HG02870 (cell line): ENCODE measurements around the gene DNAJA1.
"Not testable (repeated sequence)": the region's sequence is repeated elsewhere in the genome, so short reads cannot be mapped to it uniquely, and the experiment has no call there.

Source experiments
- ATAC-seq: cut with Tn5 transposase; IDR thresholded peaks from one replicate; pipeline ENCODE4 v1.9.1; 2021; ENCODE audit warnings: mild to moderate bottlenecking, moderate library complexity; ENCODE audit not compliant: unreplicated experiment

The DNAJA1 gene

DNA sequence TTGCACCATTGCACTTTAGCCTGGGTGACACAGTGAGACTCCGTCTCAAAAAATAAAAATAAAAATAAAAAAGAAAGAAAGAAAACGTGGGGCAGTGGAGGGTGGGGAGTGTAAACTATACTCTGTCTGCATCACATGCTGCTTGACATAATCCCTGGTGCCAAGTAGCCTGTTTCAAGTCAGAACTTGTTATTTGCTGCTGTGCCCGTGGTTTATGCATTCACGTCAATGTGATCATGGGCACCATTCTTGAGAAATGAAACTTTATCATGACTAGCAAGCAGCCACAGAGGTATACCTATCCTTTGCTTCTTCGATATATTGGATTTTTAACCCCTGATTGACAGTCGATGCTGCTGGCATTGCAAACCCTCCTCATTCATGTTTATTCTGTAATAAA, 55.5 kb downstream of the DNAJA1 start:
- no peak for ATAC-seq

DNA sequence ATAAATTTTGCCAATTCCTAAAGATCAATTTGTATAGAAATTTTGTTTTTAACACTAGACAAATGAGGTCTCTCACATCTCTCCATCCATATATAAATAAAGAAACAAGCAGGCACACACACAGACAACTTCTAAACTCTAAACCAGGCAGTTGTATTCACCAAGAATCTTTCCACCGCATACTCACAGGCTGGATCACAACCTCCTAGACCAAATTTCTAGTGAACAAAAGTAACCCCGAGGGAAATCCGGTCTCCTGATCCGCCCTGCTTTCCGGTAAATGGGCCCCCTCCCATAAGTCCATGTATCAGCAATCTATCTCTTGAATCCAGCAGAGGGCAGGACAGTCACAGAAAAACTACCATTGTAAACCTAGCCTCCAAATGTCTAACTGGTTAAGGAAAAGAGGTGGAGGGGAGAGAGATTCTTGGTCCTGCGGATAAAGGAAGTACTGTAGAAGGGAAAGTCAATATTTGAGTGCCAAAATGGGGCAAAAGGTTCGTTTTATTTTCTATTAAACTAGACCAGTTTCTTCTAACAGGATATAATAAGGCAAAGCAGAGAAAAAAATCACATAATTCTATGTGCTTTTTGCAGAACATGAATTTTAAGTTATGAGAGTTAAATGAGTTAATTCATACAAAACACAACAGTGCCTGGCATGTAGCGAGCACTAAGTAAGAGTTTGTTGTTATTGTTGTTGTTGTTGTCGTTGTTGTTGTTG, 56.2 kb downstream of the DNAJA1 start:
- no peak for ATAC-seq

DNA sequence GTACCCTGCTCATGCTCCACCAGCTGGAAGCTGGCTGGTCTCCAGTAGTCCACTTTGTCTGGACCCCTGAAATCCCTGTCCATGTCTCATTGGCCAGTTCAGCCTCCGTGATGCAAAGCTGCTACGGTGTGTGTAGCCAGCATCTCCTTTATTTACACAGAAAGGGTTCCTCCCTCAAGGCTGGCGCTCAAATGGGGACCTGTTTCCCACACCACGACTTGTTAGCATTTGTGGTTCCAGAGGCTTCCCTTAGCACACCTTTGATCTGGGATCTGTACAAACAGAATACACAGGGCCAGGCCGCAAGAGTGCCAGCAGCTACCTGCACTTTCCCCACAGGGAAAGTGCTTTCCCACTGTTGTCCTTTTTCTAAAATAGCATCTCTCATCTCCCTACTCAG, 57.1 kb downstream of the DNAJA1 start:
- ATAC-seq = no peak

DNA sequence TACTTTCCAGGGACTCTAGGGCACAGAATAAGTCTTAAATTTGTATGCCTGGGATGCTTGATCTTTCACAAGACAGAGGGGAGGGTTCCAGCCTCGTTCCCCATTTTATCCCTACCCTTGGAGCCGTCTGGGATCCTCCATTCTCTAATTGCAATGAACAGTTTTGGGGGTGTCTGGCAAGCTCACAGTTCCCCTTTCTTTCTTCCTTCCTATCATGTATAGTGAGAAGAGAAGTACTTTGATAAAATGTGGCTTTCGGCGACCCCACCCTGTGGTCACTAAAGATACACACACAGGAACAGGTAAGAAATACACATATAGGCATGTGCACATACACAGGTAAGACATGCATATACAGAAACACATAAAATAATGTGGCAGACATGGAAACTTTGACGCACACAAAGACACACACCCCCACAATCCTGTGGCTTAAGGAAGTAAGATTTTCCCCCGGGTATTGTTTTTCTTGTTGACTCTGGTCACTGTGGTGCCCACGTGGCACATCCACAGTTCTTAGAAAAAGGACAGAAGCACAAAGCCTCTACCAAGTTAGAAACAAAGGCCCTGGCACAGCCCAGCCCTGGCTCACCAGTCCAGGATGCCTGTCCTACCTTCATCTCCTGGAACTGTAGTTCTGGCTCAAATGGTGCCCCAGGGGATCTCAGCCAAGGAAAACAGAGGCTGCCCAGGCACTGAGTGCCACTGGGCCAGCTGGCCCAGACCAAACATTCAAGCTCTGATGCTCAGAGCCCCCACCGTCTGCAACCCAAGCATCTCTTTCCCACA, 57.7 kb downstream of the DNAJA1 start:
- no peak for ATAC-seq

DNA sequence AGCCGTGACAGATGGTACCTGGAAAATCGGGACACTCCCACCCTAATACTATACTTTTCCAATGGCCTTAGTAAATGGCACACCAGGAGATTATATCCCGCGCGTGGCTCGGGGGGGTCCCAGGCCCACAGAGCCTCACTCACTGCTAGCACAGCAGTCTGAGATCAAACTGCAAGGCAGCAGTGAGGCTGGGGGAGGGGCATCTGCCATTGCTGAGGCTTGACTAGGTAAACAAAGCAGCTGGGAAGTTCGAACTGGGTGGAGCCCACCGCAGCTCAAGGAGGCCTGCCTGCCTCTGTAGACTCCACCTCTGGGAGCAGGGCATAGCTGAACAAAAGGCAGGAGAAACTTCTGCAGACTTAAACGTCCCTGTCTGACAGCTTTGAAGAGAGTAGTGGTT, 60.6 kb downstream of the DNAJA1 start:
- ATAC-seq = not testable (repeated sequence)
